HepG2 (cell line): ENCODE data around the gene NLRP13. TPM values are rescaled to one million over a fixed set of nuclear protein-coding genes. Genes with fewer than 3 reads are reported as not detected.

Experiments used
- ATAC-seq: fragments of 200-7000 bp; cut with Tn5 transposase; 3 replicates; pipeline ENCODE4 v1.9.1; 2020; ENCODE audit warnings: mild to moderate bottlenecking, moderate library complexity
- BruUV-seq: library from RNA; stranded (reverse); fragments of 400-500 nt; replicated peaks from 2 replicates; lab custom pipeline; 2021; lab: Mats Ljungman, UMichigan
- CTCF ChIA-PET: fragments of 300-600 bp; formaldehyde crosslinking; extraction: SDS; loops from one replicate; lab custom pipeline; 2021; ENCODE audit warnings: low total read pairs, inconsistent platforms, low intra/inter-chr PET ratio; lab: Yijun Ruan, JAX
- POLR2A ChIA-PET: fragments of 350-600 bp; sonication (Branson Sonifier 250); formaldehyde crosslinking; loops from one replicate; lab custom pipeline; 2020; ENCODE audit warnings: antibody characterized with exemption, inconsistent platforms; lab: Yijun Ruan, JAX
- DNase-seq: peaks from one replicate; pipeline ENCODE4 v3.0.0-alpha.2; 2015; ENCODE audit warnings: low spot score
- FAIRE-seq: peaks from 3 replicates; lab custom pipeline; 2011; peaks lifted over from hg19 to GRCh38; lab: Jason Lieb, UNC
- H2AFZ ChIP-seq: one replicate; pipeline ENCODE4 v1.6.1; 2011; ENCODE audit warnings: low read length, inconsistent platforms
- H3K27ac ChIP-seq: fragments of 300-600 bp; 3 replicates; pipeline ENCODE4 v1.8.0; 2011; ENCODE audit warnings: mixed run types, mild to moderate bottlenecking, mixed read lengths, low read length, inconsistent platforms; ENCODE audit not compliant: insufficient read depth; ENCODE audit errors: extremely low read length
- H3K27me3 ChIP-seq, 2 experiments: fragments of 200-600 bp in 1 of 2; 2 replicates in 1 of 2; 3 replicates in 1 of 2; pipeline versions ENCODE4 v1.6.0 to v1.8.0; 2011; ENCODE audit warnings: low read length in 2 of 2, mild to moderate bottlenecking in 2 of 2, moderate library complexity in 2 of 2, inconsistent platforms in 1 of 2; ENCODE audit not compliant: insufficient read depth in 2 of 2, control insufficient read depth in 1 of 2
- H3K36me3 ChIP-seq, 2 experiments: fragments of 200-600 bp in 1 of 2; replicated peaks in 1 of 2; 2 replicates in 1 of 2; 3 replicates in 1 of 2; pipeline versions ENCODE4 v1.5.1 to v1.8.0; 2011; ENCODE audit warnings: low read length in 2 of 2, inconsistent platforms in 1 of 2; ENCODE audit not compliant: insufficient read depth in 2 of 2, control insufficient read depth in 1 of 2
- H3K4me1 ChIP-seq: 2 replicates; pipeline ENCODE4 v1.5.1; 2012; ENCODE audit warnings: low read length, inconsistent platforms; ENCODE audit not compliant: insufficient read depth
- H3K4me2 ChIP-seq: 2 replicates; pipeline ENCODE4 v1.6.0; 2011; ENCODE audit warnings: low read depth, low read length, inconsistent platforms
- H3K4me3 ChIP-seq, 3 experiments: fragments of 200-600 bp in 1 of 3; sonication (generic), shearing (Covaris generic) in 1 of 3; replicated peaks in 1 of 3; 2 replicates each; pipeline ENCODE4 v1.5.1; 2011 to 2016; ENCODE audit warnings: low read length in 3 of 3, inconsistent platforms in 2 of 3, low read depth in 2 of 3, mild to moderate bottlenecking in 2 of 3, control low read depth in 1 of 3, mixed read lengths in 1 of 3; ENCODE audit not compliant: insufficient read depth in 1 of 3
- H3K79me2 ChIP-seq: one replicate; pipeline ENCODE4 v1.6.1; 2011; ENCODE audit warnings: low read length, inconsistent platforms; ENCODE audit not compliant: insufficient read depth
- H3K9ac ChIP-seq: 2 replicates; pipeline ENCODE4 v1.6.0; 2011; ENCODE audit warnings: mild to moderate bottlenecking, low read depth, low read length, inconsistent platforms; ENCODE audit not compliant: insufficient read depth
- H3K9me3 ChIP-seq: 2 replicates; pipeline ENCODE4 v1.5.1; 2012; ENCODE audit warnings: mild to moderate bottlenecking, low read length
- H4K20me1 ChIP-seq: 2 replicates; pipeline ENCODE4 v1.6.0; 2011; ENCODE audit warnings: inconsistent platforms, mild to moderate bottlenecking, low read length, moderate library complexity; ENCODE audit not compliant: insufficient read depth
- AKNA ChIP-seq: sonication (generic); formaldehyde crosslinking; IDR thresholded peaks from 2 replicates; pipeline ENCODE4 v1.4.0; 2020; ENCODE audit warnings: missing genetic modification reagents, borderline replicate concordance
- ARHGAP35 ChIP-seq: sonication (generic); formaldehyde crosslinking; IDR thresholded peaks from 2 replicates; pipeline ENCODE4 v1.9.0; 2022; ENCODE audit warnings: mild to moderate bottlenecking, inconsistent platforms, moderate library complexity, missing genetic modification reagents, borderline replicate concordance
- BHLHE40 ChIP-seq: IDR thresholded peaks from 2 replicates; pipeline ENCODE4 v1.6.1; 2011; ENCODE audit warnings: low read length, improper control_type of control experiment
- EEA1 ChIP-seq: sonication (generic); formaldehyde crosslinking; IDR thresholded peaks from 2 replicates; pipeline ENCODE4 v1.5.1; 2020; ENCODE audit warnings: mild to moderate bottlenecking, missing genetic modification reagents, borderline replicate concordance
- HNRNPUL1 ChIP-seq: fragments of 200-400 bp; formaldehyde crosslinking; IDR thresholded peaks from 2 replicates; pipeline ENCODE4 v1.6.1; 2017; ENCODE audit warnings: low read depth, mild to moderate bottlenecking, low read length, moderate library complexity
- MEIS2 ChIP-seq: sonication (generic); formaldehyde crosslinking; IDR thresholded peaks from 2 replicates; pipeline ENCODE4 v1.9.0; 2021; ENCODE audit warnings: mild to moderate bottlenecking, missing genetic modification reagents
- NCOR1 ChIP-seq: fragments of 200-600 bp; sonication (generic); IDR thresholded peaks from 2 replicates; pipeline ENCODE4 v1.7.0; 2017; ENCODE audit warnings: antibody characterized with exemption, low read length, borderline replicate concordance
- ONECUT2 ChIP-seq: sonication (generic); formaldehyde crosslinking; IDR thresholded peaks from 2 replicates; pipeline ENCODE4 v1.4.0; 2020; ENCODE audit warnings: missing genetic modification reagents
- RFXANK ChIP-seq: IDR thresholded peaks from 2 replicates; pipeline ENCODE4 v1.6.1; 2016
- TFE3 ChIP-seq: IDR thresholded peaks from 2 replicates; pipeline ENCODE4 v1.6.1; 2016
- TP53 ChIP-seq: sonication (generic); formaldehyde crosslinking; conservative IDR thresholded peaks from 2 replicates; pipeline ENCODE4 v1.4.0; 2020; ENCODE audit warnings: missing genetic modification reagents
- XBP1 ChIP-seq: sonication (generic); formaldehyde crosslinking; IDR thresholded peaks from 2 replicates; pipeline ENCODE4 v1.5.0; 2020; ENCODE audit warnings: missing genetic modification reagents
- ZNF580 ChIP-seq: IDR thresholded peaks from 2 replicates; pipeline ENCODE4 v1.6.1; 2016; ENCODE audit warnings: low read depth, borderline replicate concordance
- WGBS: methylation state at CpG from one replicate; pipeline ENCODE4 v1.1.6; 2017; ENCODE audit warnings: low lambda C conversion rate; 5-methylcytosine and 5-hydroxymethylcytosine counted together
- in situ Hi-C: cut with HindIII; loops from 2 replicates; pipeline ENCODE4 v1.10.0; 2017; ENCODE audit warnings: low pct_unique_long_range_greater_than_20kb; ENCODE audit not compliant: extremely low pct_ligation_motif_present
- intact Hi-C: fragments of 100-400 bp; cut with micrococcal nuclease; formaldehyde crosslinking; loops from one replicate; pipeline ENCODE4 v1.10.0; 2022; ENCODE audit not compliant: unreplicated experiment
- polyA plus RNA-seq, 8 experiments: library from polyadenylated mRNA; depleted of rRNA in 3 of 8; stranded (reverse) in 7 of 8; unstranded in 1 of 8; fragments of >200 nt; fragmentation: Illumina TruSeq in 4 of 8; extraction: Trizol in 4 of 8; gene quantifications; 2 replicates each; pipeline versions ENCODE4 v1.2.1 to v1.2.3, GENCODE V29; 2011 to 2016; ENCODE audit warnings: low read depth in 4 of 8, missing spikeins in 1 of 8, mixed read lengths in 1 of 8; ENCODE audit not compliant: insufficient read depth in 1 of 8
- total RNA-seq, 5 experiments: library from RNA; depleted of rRNA; stranded (reverse); fragments of >200 nt; fragmentation: Illumina TruSeq; extraction: Trizol; gene quantifications; 2 replicates each; pipeline ENCODE4 v1.2.3, GENCODE V29; 2016; ENCODE audit warnings: low read depth in 1 of 5

The NLRP13 gene
- total and polyA plus RNA-seq, 2 of the 13 experiments (the other 11 are each of a cell fraction or from before 2014, with no cell fraction given) = not detected

DNA sequence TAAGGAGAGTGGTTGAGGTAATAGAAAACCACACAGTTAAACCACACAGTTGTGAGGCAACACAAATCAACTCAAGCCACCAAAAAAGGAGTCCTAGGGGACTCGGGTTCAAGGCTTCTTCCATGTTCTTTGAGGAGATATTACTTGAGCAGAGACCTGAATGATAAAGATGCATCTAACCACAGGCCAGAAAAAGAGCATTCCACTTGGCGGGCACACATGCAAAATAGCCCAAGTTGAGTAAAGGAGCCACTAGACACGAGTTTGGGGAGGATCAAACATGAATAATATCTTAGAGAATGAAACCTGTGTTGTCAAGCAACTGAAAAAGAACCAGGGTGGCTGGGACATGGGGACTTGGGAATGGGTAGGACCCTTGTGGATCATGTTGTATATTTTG lies 65.6 kb downstream of the NLRP13 start:
- no peak overlapping the region for H3K9ac ChIP-seq
- ChIA-PET POLR2A (no interaction called here), CTCF (no interaction called here)
- DNase-seq (no peak), FAIRE-seq (no peak), ATAC-seq (no peak)
- TF ChIP-seq NCOR1 = no peak
- no peak for TF ChIP-seq RFXANK (CRISPR knock-in tag)
- no peak for TF ChIP-seq HNRNPUL1
- no peak for TF ChIP-seq ZNF580
- TF ChIP-seq BHLHE40 = no peak
- no peak for TF ChIP-seq MEIS2
- no peak for TF ChIP-seq ARHGAP35 (CRISPR knock-in tag)
- no peak for TF ChIP-seq TP53
- no peak for TF ChIP-seq ONECUT2 (CRISPR knock-in tag)
- TF ChIP-seq EEA1 (CRISPR knock-in tag) = no peak
- no peak for TF ChIP-seq TFE3
- TF ChIP-seq AKNA (CRISPR knock-in tag) = no peak
- TF ChIP-seq XBP1 (CRISPR knock-in tag) = no peak
- in situ Hi-C loops (no loop called here), intact Hi-C loops (no loop called here)
- no peak overlapping the region for H3K4me3 ChIP-seq
- no peaks in the 10 kb centered on the region for H3K4me1 ChIP-seq
- peaks cover 1 to 21% of the 10 kb centered on the region in 2 experiments; a peak in 1 of 5 replicates for H3K27me3 ChIP-seq
- no peak overlapping the region for H2AFZ ChIP-seq
- WGBS = 2% methylated on average over 3 of the region's 3 CpGs
- H3K79me2 ChIP-seq = no peaks in the 10 kb centered on the region
- no peaks in the 10 kb centered on the region for H3K9me3 ChIP-seq
- no TSS peak for BruUV-seq
- H3K36me3 ChIP-seq = no peaks in the 10 kb centered on the region
- no peak overlapping the region for H3K4me2 ChIP-seq
- H4K20me1 ChIP-seq = no peaks in the 10 kb centered on the region
- H3K27ac ChIP-seq = no peak overlapping the region
